Medulla oblongata (tissue), 1 donor: ENCODE results near the gene TUBB1.
"Not testable (repeated sequence)": the region's sequence is repeated elsewhere in the genome, so short reads cannot be mapped to it uniquely, and the experiment has no call there.

Source experiments
- DNase-seq: peaks from one replicate; pipeline ENCODE4 v3.0.0-alpha.2; 2015; ENCODE audit errors: extremely low spot score

Gene TUBB1

DNA sequence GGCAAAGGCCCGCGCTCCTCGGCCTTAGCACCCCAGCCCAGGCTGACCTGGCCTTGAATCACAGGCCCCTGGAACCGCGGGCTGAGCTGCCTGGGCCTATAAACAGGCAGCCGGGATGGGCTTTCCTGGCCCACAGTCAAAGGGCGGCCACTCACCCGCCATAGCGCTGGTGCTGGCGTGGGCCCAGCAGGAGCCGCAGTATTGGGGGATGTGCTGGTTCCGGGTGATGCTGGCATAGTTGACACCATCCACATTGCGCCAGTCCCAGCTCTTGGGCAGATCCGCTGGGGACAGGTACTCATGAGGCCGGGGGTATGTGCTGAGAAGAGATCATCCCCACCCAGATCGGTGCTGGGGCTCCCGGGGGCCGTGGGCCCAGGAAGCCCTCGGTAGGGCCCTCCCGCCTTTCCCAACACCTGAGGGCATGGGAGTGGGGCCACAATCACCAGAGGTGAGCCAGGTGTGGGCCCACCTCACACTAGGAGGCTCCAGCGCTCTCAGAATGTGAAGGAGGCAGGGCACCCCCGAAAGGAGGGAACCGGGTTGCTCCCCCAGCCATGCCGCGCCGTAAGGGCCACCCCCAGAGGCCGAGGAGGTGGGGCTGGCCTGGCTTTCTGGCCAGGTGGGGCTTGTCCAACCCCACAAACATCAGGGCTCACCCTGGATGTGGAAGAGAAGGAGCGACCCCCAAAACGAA, 12.9 kb upstream of the TUBB1 start:
- no peak for DNase-seq

DNA sequence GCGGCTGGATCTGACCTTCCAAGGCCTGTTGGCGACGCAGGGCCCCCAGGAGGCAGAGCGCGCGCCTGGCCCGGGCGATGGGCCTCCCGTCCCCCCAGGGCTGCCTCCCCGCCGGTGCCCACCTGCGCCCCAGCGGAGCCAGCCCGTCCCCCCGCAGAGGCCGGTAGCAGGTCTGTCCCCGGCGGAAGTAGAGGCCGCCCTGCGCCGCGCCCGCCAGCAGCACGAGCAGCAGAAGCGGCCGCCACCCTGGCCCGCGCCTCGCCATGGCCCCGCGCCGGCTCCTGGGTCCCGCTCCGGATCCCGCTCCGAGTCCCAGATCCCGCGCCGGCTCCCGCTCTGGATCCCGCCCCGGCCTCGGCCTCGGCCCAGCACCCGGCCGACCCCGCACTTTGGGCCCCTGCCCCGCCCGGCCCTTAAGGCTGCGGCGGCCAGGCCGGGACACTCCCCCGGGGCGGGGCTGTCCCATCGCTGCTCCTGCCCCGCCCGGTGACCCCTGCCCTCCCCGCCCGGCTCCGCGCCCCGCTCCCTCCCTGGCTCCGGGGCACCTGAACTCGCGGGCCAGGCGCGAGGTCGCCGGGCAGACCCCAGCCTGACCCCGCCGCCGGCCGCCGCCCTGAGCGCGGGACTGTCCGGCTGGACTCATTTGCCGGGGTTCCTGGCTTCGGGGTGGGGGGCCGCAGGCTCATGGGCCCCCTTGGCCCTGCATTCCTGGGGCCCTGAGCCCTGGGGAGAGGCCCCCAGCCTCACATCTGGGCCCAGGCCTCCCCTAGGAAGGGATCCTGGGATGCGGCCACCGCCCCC, 12.2 kb upstream of the TUBB1 start, which contains the start of gene CTSZ:
CTSZ (minus strand) TSS at position 391 of the 801 bp plus-strand sequence; CDS start at position 265, 126 bp downstream.
- no peak for DNase-seq

DNA sequence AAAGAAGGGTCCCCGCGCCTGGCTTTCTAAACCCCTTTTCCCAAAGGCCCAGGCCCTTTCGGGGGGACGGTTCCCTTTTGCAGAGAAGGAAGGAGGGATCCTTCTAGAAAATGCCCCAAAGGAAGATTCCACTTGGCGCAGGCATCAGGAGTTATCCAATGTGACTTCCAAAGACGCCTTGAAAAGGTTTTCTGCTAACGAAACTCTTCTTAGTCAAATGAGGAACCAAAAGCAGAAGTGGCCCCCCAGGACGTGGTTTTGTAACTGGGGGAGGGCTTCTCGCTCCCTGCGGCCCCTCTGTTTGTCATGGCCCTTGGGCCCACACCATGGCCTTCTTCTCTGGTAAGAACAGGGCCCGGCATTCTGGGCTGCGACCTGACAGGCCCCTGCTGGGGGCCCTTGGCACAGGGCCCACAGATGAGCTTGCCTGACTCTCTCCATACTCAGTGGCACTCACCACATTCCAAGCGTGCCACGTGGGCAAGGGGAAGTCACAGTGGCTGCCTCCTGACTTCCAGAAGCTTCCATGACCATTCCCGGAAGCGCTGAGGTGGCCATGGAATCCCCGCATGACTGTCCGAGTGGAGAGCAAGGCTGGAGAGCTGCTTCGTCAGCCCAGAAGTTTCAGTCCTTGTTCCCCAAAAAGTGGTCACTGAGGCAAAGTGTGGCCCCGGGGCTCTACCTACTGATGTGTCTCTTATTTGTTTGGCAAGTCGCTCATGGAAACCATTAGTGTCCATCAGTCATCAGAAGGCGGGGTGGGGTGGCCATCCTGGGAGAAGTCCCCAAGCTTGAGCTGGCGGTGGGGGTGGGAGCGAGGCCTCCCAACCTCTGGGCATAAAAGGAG, 11.3 kb upstream of the TUBB1 start:
- peak; percentile 72 for DNase-seq

DNA sequence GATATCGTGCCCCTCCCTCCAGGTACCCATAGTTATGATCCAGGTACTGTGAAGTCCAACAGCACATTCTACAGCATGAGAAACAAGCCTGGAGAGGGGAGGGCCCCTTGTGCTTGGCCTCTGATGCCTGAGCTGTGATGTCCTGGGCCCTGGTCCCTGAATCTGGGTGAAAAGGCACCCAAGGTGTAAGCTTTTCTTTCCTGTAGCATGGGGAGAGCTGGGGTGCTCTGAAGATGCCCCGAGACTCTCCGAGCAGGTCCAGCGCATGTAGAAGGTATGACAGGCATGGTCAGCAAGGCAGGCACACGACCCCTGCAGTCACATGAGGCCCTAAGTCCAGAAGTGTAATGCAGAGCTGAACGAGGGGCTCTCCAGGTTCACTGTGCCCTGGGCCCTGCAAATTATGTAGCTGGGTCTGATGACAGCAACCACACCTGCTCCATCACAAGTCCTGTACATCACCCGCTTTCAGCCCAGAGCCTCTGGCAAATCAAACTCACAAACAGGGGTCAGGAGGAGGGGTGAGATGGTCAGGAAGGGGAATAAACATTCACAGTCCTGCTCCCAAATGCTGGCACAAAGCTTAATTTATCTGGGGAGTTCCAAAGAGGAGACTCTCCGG, 10.4 kb upstream of the TUBB1 start:
- no peak for DNase-seq

DNA sequence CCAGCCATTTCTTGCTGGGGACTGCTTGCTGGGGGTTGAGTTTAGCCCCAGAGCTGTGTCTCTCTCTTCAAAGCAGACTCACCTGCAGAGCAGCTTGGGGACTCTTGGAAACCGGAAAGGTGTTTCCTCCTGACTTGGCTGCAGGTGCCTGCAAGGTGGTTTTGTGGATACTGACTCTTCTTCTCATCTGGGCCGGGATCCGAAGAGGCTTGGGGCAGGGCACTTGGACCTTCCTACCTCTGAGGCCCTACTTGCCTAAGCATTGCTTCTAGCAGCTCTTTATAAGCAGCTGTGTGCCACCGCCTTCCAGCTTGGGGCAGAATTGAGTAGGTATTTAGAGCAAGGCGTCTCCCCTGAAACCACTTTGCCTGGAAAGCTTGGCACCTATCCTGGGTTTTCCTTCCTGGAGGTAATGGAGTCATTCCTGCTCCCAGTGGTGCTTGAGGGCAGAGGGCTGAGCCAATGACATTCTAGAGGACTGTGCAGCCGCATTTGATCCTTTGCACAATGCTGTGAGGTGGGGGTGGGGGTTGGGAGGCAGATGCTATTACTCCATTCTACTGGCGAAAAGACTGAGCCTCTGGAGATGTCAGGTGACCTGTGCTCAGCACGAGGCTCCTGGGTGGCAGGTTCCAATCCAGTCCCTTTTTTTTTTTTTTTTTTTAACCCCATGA, 8.8 kb upstream of the TUBB1 start:
- no peak for DNase-seq

DNA sequence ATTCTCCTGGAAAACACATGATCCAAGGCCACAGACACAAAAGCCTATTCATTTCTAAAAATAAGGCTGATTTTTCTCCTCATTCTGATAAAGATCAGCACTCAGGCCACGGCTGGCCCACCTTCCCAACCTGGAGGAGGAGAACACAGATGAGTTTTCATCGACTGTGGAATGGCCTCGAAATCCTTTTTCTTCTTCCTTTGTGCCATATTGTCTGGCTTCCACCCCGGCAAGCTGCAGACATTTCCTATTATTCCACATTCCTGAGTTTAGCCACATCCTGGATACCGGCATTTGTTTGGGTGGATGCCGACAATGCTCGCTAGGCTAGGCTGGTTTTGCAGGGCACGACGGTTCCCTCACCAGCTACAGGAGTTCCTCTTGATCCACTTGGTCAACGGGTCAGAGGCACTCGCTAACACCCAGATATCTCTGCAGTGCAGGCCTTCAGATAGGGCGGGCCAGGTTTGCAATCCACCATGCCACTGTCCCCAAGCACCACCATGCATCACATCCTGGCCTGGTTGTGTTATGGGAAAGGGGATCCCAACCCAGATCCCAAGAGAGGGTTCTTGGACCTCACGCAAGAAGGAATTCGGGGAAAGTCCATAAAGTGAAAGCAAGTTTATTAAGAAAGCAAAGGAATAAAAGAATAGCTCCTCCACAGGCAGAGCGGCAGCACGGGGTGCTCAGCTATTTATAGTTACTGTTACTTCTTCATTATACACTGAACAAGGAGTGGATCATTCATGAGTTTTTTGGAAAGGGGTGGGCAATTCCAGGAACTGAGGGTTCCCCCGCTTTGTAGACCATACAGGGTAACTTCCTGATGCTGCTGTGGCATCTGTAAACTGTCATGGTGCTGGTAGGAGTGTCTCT, 8.0 kb upstream of the TUBB1 start:
- DNase-seq, result no peak

DNA sequence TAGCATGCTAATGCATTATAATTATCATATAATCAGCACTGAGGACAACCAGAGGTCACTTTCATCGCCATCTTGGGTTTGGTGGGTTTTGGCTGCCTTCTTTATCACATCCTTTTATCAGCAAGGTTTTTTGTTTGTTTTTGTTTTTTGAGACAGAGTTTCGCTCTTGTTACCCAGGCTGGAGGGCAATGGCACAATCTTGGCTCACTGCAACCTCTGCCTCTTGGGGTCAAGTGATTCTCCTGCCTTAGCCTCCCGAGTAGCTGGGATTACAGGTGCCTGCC, 7.4 kb upstream of the TUBB1 start:
- DNase-seq, result not testable (repeated sequence)

DNA sequence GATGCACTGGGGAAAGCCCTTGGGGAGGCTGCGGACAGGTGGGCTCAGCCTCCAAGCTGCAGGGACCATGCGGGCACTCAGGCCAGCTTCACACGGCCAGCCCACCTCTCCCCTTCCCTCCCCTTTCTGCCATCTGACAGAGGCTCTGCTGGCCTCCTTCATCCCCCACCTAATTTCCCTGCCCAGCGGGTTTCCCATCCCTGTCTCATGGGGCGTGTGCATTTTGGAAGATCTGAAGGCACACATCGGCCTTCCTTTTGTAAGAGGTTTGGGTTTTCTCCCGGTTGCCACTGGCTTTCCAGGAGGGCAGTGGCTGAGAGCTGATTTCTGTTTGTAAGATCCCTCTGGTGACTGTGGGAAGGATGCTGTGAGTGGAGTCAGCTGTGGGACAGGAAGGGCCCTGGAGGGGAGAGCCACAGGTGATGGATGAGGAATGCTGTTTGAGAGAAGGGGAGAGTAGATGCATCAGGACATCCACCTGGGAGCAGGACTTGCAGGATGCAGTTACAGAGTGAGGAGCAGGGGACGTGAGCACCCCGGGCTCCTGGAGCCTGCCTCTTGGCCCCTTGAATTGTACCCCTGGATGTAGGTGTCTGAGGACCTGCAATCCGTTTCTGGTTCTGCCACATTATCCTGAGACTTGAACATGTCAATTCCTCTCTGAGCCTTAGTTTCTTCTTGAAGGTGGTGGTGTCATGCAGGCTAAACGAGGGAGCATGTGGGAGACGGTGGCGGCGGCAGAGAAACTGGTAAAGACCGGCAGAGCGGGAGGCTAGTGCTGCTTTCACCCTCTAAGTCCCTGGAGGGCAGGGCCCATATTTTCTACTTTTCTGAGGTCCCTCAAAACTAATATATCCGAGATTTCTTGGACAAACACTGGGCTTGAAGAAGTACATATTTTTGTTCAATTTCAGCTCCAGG, 5.9 kb upstream of the TUBB1 start:
- no peak for DNase-seq

DNA sequence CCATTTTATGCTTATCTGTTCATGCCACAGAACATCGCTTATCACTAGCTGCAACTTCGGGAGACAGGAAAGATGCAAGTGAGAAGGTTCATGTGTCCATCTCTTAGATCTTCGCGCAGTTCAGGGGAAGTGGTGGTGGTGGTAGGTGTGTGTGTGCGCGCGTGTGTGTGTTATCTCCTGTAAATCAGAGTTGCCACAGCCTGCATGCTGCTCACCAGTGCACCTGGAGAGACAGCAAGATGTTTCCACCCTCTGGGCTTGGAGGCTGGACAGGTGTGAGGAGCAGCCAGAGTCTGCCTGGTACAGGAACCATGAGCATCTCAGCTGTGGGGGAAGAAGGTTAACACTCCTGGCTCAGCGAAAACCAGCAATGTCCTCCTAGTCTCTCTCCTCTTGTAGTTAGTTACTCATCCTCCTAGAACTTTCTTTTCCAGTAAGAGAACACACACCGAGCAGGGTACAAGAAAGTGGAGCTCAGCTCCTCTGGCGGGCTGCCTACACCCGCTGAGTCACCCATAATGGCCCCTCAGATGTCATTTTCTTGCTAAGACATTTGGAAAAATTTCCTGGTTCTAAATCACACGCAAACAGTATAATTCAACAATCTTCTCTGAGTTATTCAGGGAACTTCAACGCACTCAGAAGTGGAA, 5.1 kb upstream of the TUBB1 start:
- no peak for DNase-seq

DNA sequence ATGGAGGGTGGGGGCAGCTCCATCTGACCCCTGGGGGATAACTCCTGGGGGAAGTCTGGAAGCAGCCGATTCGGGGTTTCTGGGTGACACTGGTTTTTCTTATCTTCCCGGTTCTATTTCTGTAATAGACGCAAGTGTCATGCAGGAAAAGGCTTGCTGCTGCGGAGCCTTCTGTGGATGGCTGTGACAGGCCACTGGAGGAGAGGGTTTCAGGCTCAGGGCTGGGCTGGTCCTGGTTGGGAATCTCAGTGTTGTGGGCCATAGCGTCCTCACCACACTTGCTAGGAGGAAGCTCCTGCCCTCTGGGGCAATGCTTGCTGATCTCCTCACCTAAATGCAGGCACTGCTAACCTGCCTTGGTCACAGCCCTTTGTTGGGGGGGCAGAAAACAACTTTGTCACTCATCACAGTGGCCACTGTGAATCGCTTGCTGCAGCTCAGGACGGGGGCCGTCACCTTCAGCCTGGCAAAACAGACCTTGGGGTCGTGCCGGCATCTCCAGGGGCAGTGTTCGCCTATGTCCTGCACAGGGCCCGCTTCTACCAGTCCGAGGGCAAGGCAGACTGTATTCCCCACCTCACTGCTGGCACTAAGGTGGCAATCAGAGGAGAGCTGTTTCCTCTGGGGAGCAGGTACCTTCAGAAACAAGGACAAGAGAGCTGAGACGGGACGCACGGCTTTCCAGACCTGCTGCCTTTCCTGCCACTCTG, 4.4 kb upstream of the TUBB1 start:
- no peak for DNase-seq

DNA sequence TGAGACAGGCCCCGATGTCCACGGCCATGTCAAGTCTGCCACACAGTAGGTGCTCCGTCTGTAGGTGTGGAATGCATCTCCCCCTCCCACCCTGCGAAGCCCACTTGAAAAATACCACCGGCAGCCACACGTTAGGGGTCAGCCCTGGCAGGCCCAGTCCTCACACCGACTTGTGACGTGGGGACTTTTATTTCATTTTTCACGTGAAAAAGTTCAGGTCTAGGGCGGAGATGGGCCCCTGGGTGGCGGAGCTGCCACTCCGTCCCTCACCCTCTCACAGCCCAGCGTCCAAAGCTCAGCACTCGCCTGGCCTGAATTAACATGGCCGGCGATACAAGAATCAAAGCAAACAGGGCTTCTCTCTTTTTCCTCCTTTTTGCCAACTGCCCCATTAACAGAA, 3.8 kb upstream of the TUBB1 start:
- no peak for DNase-seq

DNA sequence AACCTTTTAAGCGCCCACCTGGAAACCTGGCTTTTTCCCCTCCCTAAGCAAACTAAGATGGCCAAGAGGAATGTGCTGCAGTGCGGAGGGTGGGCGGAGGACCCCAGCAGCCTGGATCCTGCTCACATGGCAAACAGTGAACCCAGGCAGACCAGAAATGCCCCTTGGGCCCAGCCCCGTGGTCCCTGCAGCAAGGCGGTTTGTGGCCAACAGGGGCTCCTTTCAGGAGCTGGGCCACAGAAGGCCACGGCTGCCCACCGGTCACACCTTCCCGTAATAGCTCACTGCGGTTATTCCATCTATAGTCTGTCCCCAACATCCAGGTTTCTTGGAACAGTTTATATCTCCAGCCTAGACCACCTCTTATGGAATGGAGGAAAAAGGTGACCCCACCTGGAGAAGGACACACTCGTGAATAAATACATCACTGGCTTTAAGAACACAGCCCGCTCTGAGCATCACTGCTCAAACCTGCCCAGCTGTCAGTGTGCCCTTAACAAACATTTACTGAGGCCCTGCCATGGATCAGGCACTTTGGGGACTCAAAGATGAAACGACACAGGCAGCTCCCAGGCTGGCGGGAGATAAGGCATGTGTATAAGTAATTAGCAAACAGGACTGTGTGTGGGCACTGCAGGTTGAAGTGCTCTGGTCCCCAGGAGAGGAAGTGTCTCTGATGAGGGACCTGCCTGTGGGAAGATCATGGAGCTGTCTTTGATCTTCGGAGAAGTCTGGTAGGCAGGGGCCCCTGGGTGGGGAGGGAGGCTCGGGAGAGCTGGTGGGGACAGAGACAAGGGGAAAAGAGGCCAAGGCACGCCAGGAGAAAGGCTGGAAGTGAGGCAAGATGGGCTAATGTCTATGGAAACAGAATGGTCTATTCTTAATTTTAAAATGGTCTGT, 3.2 kb upstream of the TUBB1 start:
- no peak for DNase-seq

DNA sequence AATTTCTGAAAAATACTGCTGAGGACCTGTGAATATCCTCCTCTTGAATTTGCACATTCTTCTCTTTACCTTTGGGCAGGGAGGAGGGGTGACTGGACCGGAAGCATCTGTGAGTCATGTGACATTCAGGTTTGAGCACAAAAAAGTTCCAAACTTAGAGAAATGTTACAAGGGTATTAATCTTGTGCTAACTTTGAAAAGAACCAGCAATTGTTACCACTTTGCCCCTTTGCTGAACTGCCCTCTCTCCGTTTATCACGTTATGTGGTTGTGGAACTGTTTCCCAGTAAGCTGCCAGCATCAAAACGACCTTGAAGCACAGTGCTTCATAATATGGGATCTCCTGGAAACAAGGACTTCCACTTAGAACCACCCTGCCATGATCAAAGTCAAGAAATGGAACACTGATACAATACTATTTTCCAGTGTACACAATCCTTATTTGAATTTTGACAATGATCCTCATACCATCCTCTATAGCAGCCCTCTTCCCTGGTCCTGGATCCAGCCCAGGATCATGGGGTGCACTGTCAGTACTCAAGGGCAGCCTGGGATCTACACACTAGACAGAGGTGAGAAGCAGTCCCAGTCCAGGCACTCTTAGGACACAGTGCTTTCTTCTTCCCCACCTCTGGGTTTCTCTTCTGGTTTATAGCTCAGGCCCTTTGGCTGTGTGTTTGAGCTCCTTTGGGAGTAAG, 2.3 kb upstream of the TUBB1 start:
- no peak for DNase-seq

DNA sequence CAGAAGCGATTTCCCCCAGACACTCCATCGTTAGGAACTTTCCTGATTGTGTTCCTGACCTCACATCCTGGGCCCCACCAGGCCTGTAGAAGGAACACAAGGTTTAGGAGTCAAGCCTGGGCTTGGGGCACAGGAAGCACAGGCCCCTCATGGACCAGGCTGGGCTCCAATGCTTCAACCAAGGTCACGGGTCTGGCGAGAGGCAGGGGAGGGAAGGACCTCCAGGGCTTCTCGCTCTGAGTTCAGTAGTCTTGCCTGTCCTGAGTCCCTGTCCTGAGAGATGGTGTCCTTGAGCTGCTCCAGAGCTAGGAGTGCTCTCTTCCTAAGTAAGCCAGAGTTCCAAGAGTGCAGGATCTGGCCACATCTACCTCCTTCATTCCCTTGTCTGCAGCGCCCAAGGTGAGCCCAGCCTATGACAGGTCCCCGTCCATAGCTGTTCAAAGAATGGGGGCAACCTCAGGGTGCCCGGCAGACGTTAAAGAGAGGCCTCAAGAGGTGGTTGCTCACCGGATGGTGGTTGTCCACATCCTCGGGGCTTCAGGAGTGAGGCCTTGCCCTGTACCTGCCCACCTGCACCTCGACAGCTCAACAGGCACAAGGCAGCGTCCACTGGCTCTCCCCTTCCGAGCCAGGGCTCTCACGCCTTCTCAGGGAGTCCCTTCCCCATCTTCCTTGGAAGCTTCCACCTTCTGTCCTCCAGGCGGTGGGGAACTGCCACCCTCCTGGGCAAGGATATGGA, 1.6 kb upstream of the TUBB1 start:
- DNase-seq, result no peak

DNA sequence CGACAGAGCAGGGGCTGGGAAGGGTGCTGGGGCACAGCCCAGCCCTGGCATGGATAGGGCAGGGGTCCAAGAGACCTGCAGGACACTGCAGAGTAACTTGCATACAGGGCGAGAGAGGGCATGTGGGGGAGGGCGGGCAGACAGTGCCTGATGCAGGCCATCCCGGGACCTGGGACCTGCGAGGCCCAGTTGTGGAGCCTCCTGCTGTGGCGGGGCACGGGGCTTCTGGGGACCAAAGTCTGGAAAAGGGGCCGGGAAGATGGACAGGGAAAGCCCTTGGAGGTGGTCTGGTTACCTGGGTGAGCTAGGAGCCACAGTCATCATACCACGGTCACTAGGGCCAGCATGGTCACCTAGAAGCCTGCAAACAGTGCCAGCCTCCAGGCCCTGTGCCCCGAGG, 412 bp upstream of the TUBB1 start:
- no peak for DNase-seq
